Activated CD4-positive, CD25-positive, alpha-beta regulatory T cell treated with anti-CD3 and anti-CD28 coated beads, Interleukin-2, amount 50 U/mL, for 72 hours (primary cell): ENCODE measurements around the gene AMDHD2.
"Not testable (repeated sequence)": the region's sequence is repeated elsewhere in the genome, so short reads cannot be mapped to it uniquely, and the experiment has no call there.

Source experiments
- DNase-seq: peaks from one replicate; pipeline ENCODE4 v3.0.0; 2021

Gene AMDHD2, protein sequence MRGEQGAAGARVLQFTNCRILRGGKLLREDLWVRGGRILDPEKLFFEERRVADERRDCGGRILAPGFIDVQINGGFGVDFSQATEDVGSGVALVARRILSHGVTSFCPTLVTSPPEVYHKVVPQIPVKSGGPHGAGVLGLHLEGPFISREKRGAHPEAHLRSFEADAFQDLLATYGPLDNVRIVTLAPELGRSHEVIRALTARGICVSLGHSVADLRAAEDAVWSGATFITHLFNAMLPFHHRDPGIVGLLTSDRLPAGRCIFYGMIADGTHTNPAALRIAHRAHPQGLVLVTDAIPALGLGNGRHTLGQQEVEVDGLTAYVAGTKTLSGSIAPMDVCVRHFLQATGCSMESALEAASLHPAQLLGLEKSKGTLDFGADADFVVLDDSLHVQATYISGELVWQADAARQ

DNA sequence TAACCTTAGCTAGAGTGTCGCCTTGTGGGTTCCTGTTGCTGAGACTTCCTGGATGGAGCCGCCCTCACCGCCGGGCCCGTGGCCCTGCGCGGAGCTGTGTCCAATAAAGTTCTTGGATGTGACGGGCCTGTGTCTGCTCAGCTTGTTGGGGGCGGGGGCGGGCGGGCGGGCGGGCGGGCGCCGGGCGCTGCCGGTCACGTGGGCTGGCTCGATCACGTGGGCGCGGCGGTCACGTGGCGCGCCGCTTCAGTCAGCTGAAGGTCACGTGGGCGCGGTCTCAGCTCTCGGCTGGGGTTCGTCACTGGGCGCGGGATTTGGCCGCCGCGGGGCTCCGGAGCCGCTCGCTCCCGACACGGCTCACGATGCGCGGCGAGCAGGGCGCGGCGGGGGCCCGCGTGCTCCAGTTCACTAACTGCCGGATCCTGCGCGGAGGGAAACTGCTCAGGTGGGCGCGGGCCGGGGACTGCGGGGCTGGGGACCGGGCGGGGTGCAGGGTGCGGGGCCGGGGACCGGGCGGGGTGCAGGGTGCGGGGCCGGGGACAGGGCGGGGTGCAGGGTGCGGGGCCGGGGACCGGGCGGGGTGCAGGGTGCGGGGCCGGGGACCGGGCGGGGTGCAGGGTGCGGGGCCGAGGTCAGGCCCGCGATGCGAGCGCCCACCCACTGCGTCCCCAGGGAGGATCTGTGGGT, at the start of gene AMDHD2:
Gene AMDHD2, plus strand, starts transcription at position 275 of the 687 bp plus-strand sequence. Its CDS starts 88 bp downstream, at position 363.
- peak; percentile 91 for DNase-seq

DNA sequence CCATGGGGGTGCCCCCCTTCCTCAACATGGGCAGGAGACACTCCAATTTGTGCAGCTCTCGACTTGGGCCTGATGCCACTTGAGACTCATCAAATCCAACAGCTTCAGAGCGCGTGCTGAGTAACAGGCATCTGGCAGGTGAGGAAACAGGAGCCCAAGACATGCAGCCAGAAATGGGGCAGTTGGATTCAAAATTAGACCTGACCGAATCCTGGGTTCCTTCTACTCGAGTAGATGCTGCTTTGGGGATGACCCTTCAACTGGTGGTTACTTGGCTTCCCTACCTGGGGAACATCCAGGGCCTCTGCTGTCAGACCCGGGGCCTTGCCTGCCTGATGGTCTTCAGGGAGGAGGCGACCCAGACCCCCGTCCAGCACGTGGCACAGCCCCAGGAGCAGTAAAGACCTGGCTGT, 49.6 kb upstream of the AMDHD2 start:
- no peak for DNase-seq

DNA sequence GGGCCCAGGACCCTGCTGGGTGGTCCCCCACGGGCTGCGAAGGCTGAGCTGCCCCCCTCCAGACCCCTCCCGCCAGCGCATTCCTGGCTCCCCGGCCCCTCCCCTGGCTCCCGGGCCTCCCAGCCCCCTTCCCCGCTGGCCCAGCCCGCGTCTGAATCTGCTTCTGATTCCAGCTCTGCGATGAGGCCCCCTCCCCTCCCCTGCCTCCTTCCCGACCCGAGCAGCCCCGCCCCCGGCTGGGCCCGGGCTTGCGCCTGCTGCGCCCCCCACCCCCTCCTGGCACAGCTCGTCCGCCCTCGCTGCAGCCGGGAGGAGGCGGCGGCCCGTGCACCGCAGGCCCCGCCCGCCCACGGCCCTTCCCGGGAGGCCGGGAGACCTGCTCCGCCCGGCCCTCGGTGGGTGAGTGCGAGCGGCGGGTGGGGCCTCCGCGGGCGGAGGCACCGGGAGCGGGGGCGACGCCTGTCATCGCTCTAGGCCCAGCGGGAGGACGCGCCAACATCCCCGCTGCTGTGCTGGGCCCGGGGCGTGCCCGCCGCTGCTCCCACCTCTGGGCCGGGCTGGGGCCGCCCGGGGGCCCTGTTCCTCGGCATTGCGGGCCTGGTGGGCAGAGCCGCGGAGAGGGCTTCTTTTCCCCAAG, 49.0 kb upstream of the AMDHD2 start, which contains the start of gene NTN3:
Gene NTN3, plus strand, starts transcription at position 282 of the 637 bp plus-strand sequence. CDS start 405 bp downstream, outside the sequence.
- no peak for DNase-seq

DNA sequence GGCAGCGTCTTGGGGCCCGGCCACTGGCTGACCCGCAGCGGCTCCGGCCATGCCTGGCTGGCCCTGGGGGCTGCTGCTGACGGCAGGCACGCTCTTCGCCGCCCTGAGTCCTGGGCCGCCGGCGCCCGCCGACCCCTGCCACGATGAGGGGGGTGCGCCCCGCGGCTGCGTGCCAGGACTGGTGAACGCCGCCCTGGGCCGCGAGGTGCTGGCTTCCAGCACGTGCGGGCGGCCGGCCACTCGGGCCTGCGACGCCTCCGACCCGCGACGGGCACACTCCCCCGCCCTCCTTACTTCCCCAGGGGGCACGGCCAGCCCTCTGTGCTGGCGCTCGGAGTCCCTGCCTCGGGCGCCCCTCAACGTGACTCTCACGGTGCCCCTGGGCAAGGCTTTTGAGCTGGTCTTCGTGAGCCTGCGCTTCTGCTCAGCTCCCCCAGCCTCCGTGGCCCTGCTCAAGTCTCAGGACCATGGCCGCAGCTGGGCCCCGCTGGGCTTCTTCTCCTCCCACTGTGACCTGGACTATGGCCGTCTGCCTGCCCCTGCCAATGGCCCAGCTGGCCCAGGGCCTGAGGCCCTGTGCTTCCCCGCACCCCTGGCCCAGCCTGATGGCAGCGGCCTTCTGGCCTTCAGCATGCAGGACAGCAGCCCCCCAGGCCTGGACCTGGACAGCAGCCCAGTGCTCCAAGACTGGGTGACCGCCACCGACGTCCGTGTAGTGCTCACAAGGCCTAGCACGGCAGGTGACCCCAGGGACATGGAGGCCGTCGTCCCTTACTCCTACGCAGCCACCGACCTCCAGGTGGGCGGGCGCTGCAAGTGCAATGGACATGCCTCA, 48.3 kb upstream of the AMDHD2 start:
- no peak for DNase-seq

DNA sequence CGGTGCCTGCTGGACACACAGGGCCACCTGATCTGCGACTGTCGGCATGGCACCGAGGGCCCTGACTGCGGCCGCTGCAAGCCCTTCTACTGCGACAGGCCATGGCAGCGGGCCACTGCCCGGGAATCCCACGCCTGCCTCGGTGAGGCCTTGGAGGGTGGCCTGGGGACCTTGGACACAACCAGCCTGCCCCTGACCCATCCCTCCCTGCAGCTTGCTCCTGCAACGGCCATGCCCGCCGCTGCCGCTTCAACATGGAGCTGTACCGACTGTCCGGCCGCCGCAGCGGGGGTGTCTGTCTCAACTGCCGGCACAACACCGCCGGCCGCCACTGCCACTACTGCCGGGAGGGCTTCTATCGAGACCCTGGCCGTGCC, 47.7 kb upstream of the AMDHD2 start:
- DNase-seq, result no peak

DNA sequence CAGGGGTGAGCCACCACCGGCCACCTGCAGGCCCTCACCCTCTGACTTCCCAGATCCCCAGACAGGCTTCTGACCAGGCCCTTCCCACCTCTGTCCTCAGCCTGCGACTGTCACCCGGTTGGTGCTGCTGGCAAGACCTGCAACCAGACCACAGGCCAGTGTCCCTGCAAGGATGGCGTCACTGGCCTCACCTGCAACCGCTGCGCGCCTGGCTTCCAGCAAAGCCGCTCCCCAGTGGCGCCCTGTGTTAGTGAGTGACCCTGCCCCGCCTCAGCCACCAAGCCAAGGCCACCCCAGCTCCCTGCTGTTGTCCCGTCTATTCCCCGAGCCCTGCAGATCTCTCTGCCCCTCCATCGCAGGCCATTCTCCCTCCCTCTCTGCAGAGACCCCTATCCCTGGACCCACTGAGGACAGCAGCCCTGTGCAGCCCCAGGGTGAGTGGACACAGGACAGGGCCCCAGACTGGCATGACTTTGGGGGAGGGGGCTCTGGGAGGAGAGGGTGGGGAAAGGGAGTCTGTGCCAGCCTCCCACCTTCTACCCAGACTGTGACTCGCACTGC, 47.2 kb upstream of the AMDHD2 start:
- no peak for DNase-seq

DNA sequence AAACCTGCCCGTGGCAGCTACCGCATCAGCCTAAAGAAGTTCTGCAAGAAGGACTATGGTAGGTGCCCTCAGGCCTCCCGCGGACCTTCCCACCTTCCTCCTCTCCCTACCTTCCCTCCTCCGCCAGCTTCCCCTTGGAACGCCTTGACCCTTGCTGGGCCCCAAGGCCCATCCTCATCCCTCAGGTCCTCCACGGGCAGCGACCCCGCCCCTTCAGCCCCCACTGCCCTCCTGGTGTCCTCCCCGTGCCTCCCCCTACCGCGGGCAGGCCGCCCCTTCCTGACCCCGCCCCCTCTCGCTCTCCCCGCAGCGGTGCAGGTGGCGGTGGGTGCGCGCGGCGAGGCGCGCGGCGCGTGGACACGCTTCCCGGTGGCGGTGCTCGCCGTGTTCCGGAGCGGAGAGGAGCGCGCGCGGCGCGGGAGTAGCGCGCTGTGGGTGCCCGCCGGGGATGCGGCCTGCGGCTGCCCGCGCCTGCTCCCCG, 46.7 kb upstream of the AMDHD2 start:
- DNase-seq, result no peak

DNA sequence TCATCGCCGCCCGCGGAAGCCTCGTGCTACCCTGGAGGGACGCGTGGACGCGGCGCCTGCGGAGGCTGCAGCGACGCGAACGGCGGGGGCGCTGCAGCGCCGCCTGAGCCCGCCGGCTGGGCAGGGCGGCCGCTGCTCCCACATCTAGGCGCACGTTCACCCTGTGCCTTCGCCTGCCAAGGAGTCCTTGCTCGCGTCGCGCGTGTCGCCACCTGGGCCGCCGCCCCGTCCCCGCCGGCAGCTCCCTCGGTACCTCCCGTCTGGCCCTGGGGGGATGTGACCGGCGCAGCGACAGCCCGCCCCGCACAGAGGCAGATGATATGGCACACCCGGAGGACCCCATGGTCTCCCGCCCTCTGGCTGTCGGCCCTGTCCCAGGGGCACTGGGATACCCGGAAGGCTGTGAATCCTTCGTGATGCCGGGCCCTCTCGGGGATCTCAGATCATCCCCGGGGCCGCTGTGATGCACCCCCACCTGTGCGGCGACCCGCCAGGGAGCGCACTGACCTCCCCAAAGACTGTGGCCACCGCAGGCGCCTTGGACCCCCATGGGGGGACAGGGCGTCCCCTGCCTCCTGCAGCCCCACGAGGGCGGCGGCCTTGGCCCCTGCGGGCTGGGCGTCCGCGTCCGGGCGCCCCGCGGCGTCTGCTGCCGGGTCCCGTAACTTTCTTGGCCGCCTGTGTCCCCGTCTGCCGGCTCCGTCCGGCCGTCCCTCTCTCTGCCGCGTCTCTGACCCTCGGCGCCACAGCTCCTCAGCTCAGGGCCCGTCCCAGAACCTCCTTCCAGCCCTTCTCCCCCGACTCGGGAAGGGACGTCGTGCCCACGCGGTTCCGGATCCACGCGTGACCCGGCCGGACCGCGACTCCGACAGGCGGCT, 45.9 kb upstream of the AMDHD2 start:
- DNase-seq, result peak; percentile 56

DNA sequence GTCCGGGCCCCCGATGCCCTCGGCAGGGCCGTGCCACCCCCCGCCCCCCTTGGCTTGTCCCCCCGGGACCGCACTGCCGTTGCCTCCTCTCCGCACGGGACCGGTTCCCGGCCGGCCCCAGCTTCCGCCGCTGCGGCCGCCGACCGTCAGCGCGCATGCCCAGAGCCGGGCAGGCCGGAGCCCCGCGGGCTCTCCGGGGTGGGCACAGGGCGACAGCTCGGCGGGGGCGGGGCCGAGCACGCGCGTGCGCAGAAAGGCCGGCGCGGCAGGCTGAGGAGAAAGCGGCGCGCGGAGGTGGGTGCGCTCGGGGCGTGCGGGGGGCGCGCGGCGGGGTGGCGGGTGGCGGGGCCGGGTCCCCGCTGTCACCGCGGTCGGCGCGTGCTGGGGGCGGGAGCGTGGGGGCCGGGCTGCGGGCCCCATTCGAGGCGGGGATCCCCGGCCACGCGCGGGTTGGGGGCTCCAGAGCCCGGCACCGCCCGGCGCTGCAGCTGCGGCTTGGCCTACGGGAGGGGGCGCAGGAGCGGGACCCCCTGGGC, 45.2 kb upstream of the AMDHD2 start, which contains the start of gene TBC1D24:
Gene TBC1D24, plus strand, starts transcription at position 251 of the 536 bp plus-strand sequence. CDS start 21,022 bp downstream, outside the sequence.
- DNase-seq, result peak; percentile 86

DNA sequence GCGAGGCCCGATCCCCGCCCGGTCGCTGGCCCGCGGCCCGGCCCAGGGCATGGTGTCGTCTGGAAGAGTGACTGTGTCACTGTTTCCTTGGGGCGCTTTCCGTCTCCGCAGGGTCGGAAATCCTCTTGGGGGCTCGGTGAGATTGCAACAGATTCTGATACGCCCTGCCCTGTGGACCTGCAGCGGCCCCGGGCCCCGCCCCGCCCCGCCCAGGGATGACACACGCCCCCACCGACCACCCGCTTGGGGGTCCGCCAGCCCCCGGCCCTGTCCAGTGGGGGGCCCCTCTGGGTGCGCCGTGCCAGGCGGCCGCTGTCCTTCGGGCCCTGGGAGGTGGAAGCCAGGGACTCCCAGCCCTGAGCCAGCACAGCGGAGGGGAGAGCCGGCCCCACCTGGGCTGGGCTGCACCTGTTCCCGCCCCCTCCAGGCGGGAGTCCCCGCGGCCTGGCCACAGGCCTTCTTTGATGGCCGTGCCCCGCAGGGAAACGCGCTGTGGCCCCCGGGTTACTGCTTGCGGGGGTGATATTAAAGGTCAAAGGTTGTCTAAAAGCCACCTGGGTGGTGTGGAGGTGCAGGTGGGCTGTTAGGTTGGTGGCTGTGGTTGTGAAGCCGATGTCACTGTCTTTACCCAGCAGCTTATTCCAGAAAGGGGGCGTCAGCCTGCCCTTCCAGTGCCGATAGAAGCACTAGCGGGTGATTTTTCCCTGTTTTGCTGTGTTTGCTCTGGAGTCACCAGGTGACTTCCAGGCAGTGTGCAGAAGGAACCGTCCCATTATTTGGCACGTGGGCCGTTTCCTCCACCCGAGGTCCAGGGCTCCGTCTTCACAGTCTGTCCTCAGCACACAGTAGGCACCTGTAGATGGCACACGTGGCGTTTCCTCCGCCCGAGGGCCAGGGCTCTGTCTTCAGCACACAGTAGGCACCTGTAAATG, 44.5 kb upstream of the AMDHD2 start:
- DNase-seq, result no peak

DNA sequence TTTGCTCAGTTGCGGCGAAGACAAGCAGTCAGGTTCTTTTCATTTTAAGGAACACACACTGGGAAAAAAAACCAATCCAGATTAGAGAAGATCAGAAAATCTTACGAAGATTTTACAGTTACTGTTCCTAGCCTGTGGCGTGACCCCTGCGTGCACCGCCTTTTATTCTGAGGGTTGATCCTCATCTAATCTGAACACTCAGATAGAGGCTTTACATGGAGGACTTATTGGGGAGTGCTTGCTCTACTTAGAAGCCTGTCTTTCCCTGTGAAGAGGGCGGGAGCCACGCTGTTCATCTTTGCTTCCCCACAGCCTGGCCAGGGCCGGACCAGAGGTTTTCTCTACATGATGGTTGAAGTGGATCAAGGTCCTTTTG, 43.8 kb upstream of the AMDHD2 start:
- DNase-seq, result no peak

DNA sequence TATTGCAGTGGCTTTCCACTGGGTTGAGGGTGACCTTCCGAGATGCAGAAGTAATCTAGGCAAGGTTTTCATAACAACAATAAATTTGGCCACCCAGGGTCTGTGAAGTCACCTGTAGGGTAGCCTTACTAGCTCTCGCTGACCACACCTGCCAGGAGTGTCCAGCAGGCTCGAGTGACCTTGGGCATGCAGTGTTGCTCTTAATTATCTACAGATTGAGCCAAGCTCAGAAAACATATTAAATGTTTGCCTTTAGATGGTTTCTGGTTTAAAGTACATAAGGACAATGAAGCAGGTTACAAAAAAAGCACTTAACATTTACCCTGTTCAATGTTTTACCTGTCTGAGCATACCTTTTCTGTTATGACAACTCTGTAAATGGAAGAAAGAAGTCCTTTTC, 43.4 kb upstream of the AMDHD2 start:
- DNase-seq, result no peak

DNA sequence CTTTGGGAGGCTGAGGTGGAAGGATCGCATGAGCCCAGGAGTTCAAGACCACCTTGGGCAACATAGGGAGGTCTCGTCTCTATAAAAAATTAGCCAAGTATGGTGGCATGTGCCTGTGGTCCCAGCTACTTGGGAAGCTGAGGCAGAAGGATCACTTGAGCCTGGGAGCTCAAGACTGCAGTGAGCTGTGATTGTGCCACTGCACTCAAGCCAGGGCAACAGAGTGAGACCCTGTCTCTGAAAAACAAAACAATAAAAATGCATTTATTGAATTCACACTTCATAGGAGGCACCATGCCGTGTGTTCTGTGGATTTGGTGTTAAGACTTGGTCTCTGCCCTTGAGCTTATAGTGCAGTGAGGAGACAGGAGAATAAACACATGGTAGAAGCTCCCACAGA, 42.8 kb upstream of the AMDHD2 start:
- no peak for DNase-seq

DNA sequence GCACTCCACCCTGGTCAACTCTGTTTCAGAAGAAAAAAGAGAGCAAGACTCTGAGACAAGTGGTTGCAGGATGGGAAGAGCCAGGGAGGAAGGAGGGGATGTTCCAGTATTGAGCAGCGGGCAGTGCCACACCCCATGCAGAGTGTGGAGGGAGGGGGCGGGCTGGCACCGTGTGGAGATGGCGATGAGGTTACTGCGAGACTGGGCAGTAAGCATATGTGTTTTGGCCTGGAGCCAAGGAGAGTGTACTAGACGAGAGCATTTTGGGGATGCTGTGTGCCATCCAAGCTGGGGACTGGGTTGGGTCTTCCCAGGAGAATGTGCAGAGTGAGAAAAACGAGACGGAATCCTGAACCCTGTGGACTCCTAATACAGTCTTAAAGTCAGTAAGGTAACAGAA, 41.9 kb upstream of the AMDHD2 start:
- DNase-seq, result no peak

DNA sequence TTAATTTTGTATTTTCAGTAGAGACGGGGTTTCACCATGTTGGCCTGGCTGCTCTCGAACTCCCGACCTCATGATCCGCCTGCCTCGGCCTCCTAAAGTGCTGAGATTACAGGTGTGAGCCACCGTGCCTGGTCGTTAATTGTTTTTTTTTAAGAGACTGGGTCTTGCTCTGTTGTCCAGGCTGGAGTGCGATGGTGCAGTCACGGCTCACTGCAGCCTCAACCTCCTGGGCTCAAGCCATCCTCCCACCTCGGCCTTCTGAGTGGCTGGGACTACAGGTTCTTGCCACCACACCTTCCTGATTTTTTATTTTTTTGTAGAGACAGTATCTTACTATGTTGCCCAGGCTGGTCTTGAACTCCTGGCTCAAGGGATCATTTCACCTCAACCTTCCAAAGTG, 40.2 kb upstream of the AMDHD2 start:
- DNase-seq, result not testable (repeated sequence)

DNA sequence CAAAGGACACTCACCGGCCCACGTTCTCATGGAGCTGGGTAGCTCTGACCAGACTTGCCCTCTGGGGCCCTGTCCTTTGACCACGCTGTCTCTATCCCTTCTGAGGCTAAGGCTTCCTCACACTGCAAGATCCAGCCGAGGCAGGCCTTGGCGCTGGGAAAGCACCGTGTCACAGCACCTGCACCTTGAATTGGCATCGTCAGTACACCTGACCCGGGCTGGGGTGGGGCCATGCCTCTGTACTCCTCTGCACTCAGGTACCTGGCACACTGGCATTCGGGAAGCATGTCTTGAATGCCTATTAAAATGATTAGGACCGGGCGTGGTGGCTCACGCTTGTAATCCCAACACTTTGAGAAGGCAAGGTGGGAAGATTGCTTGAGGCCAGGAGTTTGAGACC, 39.2 kb upstream of the AMDHD2 start:
- no peak for DNase-seq

DNA sequence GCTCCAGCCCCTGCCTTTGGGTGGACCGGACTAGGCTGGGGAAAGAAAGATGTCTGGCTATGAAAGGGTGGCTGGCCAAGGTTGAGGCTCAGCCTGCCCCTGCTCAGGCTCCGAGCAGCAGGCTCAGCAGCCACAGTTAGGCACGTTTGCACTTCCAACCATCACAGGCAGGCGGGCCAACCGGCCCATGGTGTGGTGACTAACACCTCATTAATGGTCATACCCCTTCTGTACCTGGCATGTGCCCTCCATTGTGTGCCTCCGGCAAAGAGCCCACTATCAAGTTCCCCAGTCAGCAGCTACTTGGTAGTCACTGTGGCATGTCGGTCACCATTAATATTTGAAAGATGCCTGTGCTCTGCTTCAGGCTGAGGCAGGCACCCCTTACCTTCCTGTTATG, 38.5 kb upstream of the AMDHD2 start:
- no peak for DNase-seq

DNA sequence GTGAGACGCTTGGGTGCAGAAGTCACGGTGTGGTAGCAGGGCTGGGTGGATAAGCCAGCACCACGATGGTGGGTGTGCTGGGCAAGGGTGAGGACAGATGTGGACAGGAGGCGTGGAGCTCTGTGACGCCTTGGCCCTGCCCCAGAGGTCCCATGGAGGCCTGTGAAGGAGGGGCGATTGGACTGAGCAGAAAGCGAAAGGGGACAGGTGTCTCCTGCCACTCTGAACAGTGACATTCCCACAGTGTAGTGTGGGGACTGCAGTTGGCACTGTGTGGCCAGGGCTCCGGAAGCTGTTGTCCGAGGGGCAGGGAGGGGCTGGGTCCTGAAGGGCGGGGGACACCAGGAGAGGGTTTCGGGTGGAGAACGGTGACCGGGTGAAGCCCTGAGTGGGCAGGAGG, 37.9 kb upstream of the AMDHD2 start:
- DNase-seq, result no peak

DNA sequence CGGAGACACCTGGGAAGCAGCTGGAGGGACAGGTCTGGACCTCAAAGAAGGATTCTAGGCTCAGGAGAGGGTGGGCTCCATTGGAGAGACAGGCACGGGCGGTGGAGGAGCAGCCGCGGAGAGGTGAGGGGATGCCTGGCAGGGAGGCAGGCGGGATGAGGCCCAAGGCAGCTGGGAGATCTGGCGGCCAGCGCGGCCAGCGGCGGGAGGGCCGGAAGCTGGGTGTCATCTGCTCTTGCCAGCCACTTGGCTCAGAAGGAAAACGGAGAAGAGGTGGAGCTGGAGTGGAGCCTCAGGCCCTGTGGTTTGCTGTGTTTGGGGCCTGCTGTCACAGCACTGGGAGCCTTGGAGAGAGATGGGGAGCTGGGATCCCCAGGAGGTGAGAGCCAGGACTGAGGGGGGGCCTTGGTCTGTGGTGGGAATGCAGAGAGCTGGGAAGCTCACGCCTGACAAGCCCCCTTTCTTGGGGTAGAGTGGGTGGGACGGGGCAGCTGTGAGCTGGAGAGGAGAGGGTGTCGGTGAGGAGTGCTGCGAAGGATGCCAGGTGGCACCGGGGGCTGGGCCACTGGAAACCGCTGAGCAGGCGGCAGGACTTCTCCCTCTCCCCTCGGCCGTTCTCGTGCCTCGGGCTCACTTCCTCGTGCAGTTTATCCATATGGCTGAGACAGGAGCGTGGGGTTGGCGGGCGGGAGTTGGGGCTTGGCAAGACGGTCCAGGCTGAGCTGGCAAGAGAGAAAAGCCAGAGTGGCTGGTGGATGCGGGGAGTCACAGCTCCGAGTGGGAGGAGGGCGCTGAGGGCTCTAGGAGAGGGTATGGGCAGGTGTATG, 37.2 kb upstream of the AMDHD2 start:
- no peak for DNase-seq
